NB4 (cell line): Measurements from ENCODE around the gene ZBTB46.
A peak's percentile ranks its signal among the peaks of the same experiment; 100 is the strongest.

Experiments
- DNase-seq: peaks from one replicate; pipeline ENCODE4 v3.0.0; 2010; ENCODE audit warnings: low read depth
- H3K4me3 ChIP-seq: one replicate; pipeline ENCODE4 v1.5.1; 2011; ENCODE audit warnings: mild to moderate bottlenecking, low read depth, low read length, moderate library complexity
- MAX ChIP-seq: IDR thresholded peaks from 2 replicates; pipeline ENCODE4 v1.6.1; 2011; ENCODE audit warnings: low read depth, low read length
- MYC ChIP-seq: IDR thresholded peaks from 2 replicates; pipeline ENCODE4 v1.6.1; 2011; ENCODE audit warnings: low read depth, low read length
- POLR2A ChIP-seq: IDR thresholded peaks from 2 replicates; pipeline ENCODE4 v1.6.1; 2011; ENCODE audit warnings: mild to moderate bottlenecking; ENCODE audit not compliant: insufficient read length; ENCODE audit errors: extremely low read depth
- TF ChIP-seq, protein P1 (sequence below): IDR thresholded peaks from one replicate; pipeline ENCODE4 v1.5.1; 2012; ENCODE audit warnings: low read depth, low read length

Gene ZBTB46

GRCh38 chr20:63745961-63746731 is 84.9 kb downstream of the ZBTB46 start:
- no peak overlapping the region for H3K4me3 ChIP-seq
- TF ChIP-seq MYC (no peak), POLR2A (no peak), MAX (no peak)
- TF ChIP-seq, protein P1, sequence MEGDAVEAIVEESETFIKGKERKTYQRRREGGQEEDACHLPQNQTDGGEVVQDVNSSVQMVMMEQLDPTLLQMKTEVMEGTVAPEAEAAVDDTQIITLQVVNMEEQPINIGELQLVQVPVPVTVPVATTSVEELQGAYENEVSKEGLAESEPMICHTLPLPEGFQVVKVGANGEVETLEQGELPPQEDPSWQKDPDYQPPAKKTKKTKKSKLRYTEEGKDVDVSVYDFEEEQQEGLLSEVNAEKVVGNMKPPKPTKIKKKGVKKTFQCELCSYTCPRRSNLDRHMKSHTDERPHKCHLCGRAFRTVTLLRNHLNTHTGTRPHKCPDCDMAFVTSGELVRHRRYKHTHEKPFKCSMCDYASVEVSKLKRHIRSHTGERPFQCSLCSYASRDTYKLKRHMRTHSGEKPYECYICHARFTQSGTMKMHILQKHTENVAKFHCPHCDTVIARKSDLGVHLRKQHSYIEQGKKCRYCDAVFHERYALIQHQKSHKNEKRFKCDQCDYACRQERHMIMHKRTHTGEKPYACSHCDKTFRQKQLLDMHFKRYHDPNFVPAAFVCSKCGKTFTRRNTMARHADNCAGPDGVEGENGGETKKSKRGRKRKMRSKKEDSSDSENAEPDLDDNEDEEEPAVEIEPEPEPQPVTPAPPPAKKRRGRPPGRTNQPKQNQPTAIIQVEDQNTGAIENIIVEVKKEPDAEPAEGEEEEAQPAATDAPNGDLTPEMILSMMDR = no peak
- DNase-seq = no peak

- no peak overlapping the region for H3K4me3 ChIP-seq
- TF ChIP-seq MYC (no peak), MAX (no peak), POLR2A (no peak)
- TF ChIP-seq, protein P1 = no peak
- no peak for DNase-seq
Observed at GRCh38 chr20:63745424-63745805, 85.6 kb downstream of the ZBTB46 start.

DNA sequence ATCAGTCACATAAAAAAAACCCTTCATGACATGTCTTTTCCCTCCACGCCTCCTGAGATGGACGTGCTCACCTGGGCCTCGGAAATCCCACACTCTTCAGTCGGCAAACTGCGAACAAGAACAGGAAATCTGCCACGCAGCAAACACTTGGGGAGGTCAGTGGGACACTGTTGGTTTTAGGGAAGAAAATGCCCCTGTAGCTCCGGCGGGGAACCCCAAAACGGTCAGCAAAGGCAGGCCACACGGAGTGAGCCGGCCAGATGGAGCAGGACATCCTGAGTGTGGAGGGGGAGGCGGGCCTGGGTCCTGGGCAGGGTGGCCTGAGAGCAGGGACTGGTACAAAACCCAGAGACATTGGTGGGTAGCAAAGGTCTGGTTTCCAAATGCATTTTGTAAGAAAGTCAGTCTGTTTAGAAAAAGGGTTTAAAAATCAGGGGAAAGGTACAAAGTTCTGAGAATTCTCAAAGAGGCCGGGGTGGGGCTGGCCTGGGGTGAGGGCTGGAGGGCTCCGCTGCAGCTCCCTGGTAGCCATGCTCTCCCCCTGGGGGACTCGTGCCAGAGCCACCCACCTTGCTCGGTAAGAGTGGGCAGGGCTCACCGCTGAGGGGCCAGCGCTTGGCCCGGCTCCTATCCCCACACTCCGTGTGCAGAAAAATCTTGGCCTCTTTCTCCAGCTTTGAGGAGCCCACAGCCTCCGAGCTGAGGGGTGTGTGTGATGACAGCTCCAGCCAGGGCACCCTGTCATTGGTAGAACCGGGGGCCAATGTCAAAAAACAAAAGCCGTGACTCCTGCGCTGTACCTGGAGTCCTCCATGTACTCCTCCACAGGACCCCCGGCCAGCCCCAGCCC is 86.3 kb downstream of the ZBTB46 start:
- no peak for DNase-seq
- no peak overlapping the region for H3K4me3 ChIP-seq
- no peak for TF ChIP-seq MAX
- TF ChIP-seq, protein P1 = no peak
- TF ChIP-seq MYC = no peak
- peak; percentile 12 for TF ChIP-seq POLR2A

GRCh38 chr20:63744158-63744557 is 86.9 kb downstream of the ZBTB46 start:
- TF ChIP-seq, protein P1 = no peak
- TF ChIP-seq MAX (no peak), POLR2A (no peak), MYC (no peak)
- no peak overlapping the region for H3K4me3 ChIP-seq
- no peak for DNase-seq

- DNase-seq = no peak
- TF ChIP-seq MYC (no peak), MAX (no peak), POLR2A (no peak)
- TF ChIP-seq, protein P1 = no peak
- H3K4me3 ChIP-seq = no peak overlapping the region
Observed at GRCh38 chr20:63743210-63743970, 87.7 kb downstream of the ZBTB46 start.
